OCI-LY1 (cell line): ENCODE measurements around the gene ALDH1A1.

Source experiments
- CTCF ChIP-seq: fragments of 200-600 bp; sonication (generic), shearing (Covaris generic); IDR thresholded peaks from 2 replicates; pipeline ENCODE4 v1.5.1; 2017; ENCODE audit warnings: mild to moderate bottlenecking, antibody characterized with exemption, low read length, moderate library complexity, mixed read lengths
- EZH2 ChIP-seq: fragments of 200-600 bp; sonication (generic), shearing (Covaris generic); IDR thresholded peaks from 2 replicates; pipeline ENCODE4 v1.8.0; 2017; ENCODE audit warnings: borderline replicate concordance, mixed run types, mild to moderate bottlenecking, antibody characterized with exemption, low read length, moderate library complexity, mixed read lengths

- TF ChIP-seq CTCF (no peak), EZH2 (no peak)
Measured at GRCh38 chr9:72955126-72955455, 2.2 kb upstream of the ALDH1A1 start.
